ENCODE results near the gene CLEC4G.

The CLEC4G gene

DNA sequence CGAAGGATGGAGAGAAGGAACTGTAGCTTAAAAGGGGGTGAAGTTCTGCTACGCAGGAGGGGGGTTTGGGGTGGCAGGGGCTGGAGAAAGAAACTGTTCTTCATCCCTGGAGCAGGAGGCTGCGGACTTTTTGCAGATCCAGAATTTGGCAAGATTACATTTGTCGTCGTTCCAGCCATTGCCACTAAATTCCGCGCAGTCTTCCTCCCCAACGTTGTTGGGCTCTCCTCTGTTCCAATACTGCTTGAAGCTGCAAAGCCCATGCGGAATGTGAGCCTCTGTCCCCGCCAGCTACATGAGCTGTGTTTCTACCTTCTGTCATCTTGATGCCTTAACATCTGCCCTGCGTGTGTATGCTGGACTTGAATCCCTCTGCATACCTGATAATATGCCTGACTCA is 11.1 kb upstream of the CLEC4G start:
- Histone ChIP-seq H3K27me3 (ENCODE audit: control insufficient read depth, low read length) (peaks cover 13% of the 10 kb centered on the region), H3F3A (ENCODE audit: control insufficient read depth, insufficient read depth) (no peaks in the 10 kb centered on the region), H3K36me3 (ENCODE audit: control insufficient read depth, low read length) (no peaks in the 10 kb centered on the region), H3K4me3 (ENCODE audit: low read length) (no peak overlapping the region), H3K4me1 (ENCODE audit: control insufficient read depth, low read length) (no peaks in the 10 kb centered on the region), H4K20me1 (ENCODE audit: control insufficient read depth, insufficient read depth, low read depth, low read length) (no peaks in the 10 kb centered on the region), H3K9me2 (replicated peaks; ENCODE audit: control insufficient read depth, low read length) (no peaks in the 10 kb centered on the region), H3K4me2 (ENCODE audit: low read length) (no peak overlapping the region), H3K27ac (ENCODE audit: low read depth, low read length) (no peak overlapping the region), H3K9me3 (ENCODE audit: control insufficient read depth, insufficient read depth, low read length) (no peaks in the 10 kb centered on the region; the same call in 1 of the 2 replicates), H3K79me2 (ENCODE audit: control insufficient read depth, low read length) (no peaks in the 10 kb centered on the region)
- TF ChIP-seq, protein P1, sequence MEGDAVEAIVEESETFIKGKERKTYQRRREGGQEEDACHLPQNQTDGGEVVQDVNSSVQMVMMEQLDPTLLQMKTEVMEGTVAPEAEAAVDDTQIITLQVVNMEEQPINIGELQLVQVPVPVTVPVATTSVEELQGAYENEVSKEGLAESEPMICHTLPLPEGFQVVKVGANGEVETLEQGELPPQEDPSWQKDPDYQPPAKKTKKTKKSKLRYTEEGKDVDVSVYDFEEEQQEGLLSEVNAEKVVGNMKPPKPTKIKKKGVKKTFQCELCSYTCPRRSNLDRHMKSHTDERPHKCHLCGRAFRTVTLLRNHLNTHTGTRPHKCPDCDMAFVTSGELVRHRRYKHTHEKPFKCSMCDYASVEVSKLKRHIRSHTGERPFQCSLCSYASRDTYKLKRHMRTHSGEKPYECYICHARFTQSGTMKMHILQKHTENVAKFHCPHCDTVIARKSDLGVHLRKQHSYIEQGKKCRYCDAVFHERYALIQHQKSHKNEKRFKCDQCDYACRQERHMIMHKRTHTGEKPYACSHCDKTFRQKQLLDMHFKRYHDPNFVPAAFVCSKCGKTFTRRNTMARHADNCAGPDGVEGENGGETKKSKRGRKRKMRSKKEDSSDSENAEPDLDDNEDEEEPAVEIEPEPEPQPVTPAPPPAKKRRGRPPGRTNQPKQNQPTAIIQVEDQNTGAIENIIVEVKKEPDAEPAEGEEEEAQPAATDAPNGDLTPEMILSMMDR (IDR thresholded peaks at IDR 0.05; ENCODE audit: low read depth, low read length, poor library complexity, severe bottlenecking): no peak
- no peak for TF ChIP-seq EZH2phosphoT487 (IDR thresholded peaks at IDR 0.05; ENCODE audit: borderline replicate concordance, low read length)

DNA sequence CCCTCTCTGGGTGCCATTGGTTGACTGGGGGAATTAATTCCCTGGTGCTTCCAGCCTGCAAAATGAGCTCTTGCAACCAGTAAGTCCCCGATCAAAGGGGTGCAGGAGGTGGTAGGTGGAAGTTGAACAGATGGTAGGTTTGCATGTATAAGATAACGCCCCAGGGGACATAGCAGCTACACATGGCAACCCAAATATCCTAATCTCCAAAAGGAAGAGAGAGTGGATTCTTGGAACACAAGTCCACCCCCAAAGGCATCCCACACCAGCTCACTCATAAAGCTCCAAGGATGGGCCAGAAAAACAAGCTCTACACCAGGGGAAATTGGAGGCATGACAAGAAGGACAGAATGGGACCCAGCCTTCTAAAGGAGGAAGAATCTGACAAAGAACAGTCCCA is 10.7 kb upstream of the CLEC4G start:
- H3K79me2 ChIP-seq (ENCODE audit: control insufficient read depth, low read length): no peaks in the 10 kb centered on the region
- H3K4me3 ChIP-seq (ENCODE audit: low read length): no peak overlapping the region

DNA sequence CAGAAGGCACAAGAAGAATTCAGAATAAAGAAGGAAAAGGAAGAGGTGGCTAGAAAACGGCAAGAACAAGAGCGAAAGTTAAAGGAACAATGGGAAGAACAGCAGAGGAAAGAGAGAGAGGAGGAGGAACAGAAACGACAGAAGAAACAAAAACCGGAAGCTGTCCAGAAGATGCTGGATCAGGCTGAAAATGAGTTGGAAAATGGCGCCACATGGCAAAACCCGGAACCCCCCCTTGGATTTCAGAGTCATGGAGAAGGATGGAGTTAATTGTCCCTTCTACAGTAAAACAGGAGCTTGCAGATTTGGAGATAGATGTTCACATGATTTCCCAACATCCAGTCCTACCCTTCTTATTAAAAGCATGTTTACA is 8.8 kb upstream of the CLEC4G start:
- H4K20me1 ChIP-seq (ENCODE audit: control insufficient read depth, insufficient read depth, low read depth, low read length): no peaks in the 10 kb centered on the region
- H3F3A ChIP-seq (ENCODE audit: control insufficient read depth, insufficient read depth): no peaks in the 10 kb centered on the region
- H3K4me3 ChIP-seq (ENCODE audit: low read length): no peak overlapping the region
- H3K9me3 ChIP-seq (ENCODE audit: control insufficient read depth, insufficient read depth, low read length): no peaks in the 10 kb centered on the region
- no peaks in the 10 kb centered on the region for H3K79me2 ChIP-seq (ENCODE audit: control insufficient read depth, low read length)
- no peak overlapping the region for H3K4me2 ChIP-seq (ENCODE audit: low read length)
- H3K27me3 ChIP-seq (ENCODE audit: control insufficient read depth, low read length): peaks cover 17% of the 10 kb centered on the region
- TF ChIP-seq EZH2phosphoT487 (IDR thresholded peaks at IDR 0.05; ENCODE audit: borderline replicate concordance, low read length): no peak
- TF ChIP-seq, protein P1 (IDR thresholded peaks at IDR 0.05; ENCODE audit: low read depth, low read length, poor library complexity, severe bottlenecking): no peak
- no peaks in the 10 kb centered on the region for H3K9me2 ChIP-seq (replicated peaks; ENCODE audit: control insufficient read depth, low read length)
- no peaks in the 10 kb centered on the region for H3K4me1 ChIP-seq (ENCODE audit: control insufficient read depth, low read length)
- H3K27ac ChIP-seq (ENCODE audit: low read depth, low read length): no peak overlapping the region
- H3K36me3 ChIP-seq (ENCODE audit: control insufficient read depth, low read length): no peaks in the 10 kb centered on the region

More for the DNA sequence above, 10.7 kb upstream of the CLEC4G start:
- Histone ChIP-seq H3K9me2 (replicated peaks; ENCODE audit: control insufficient read depth, low read length) (no peaks in the 10 kb centered on the region), H3K27ac (ENCODE audit: low read depth, low read length) (no peak overlapping the region), H3K4me1 (ENCODE audit: control insufficient read depth, low read length) (no peaks in the 10 kb centered on the region), H3F3A (ENCODE audit: control insufficient read depth, insufficient read depth) (no peaks in the 10 kb centered on the region), H3K36me3 (ENCODE audit: control insufficient read depth, low read length) (no peaks in the 10 kb centered on the region), H3K9me3 (ENCODE audit: control insufficient read depth, insufficient read depth, low read length) (no peaks in the 10 kb centered on the region), H4K20me1 (ENCODE audit: control insufficient read depth, insufficient read depth, low read depth, low read length) (no peaks in the 10 kb centered on the region), H3K27me3 (ENCODE audit: control insufficient read depth, low read length) (peaks cover 11% of the 10 kb centered on the region), H3K4me2 (ENCODE audit: low read length) (no peak overlapping the region)
- TF ChIP-seq, protein P1 (IDR thresholded peaks at IDR 0.05; ENCODE audit: low read depth, low read length, poor library complexity, severe bottlenecking): no peak
- no peak for TF ChIP-seq EZH2phosphoT487 (IDR thresholded peaks at IDR 0.05; ENCODE audit: borderline replicate concordance, low read length)
